Activated naive CD4-positive, alpha-beta T cell (primary cell): ENCODE data around the gene R3HDM2.

Source experiments
- DNase-seq, 4 experiments: peaks; one replicate each; lab custom pipeline; 2025; lab: John Stamatoyannopoulos, UW

Gene R3HDM2

GRCh38 chr12:57467212-57467874 lies 36.5 kb upstream of the R3HDM2 start:
- no peak for DNase-seq

GRCh38 chr12:57465747-57466505 lies 35.1 kb upstream of the R3HDM2 start:
- DNase-seq, result no peak

- no peak for DNase-seq
These were observed 34.3 kb upstream of the R3HDM2 start for GRCh38 chr12:57465030-57465746.

GRCh38 chr12:57464569-57464968 lies 33.7 kb upstream of the R3HDM2 start:
- DNase-seq, result no peak

- DNase-seq, result no peak
These were observed 32.0 kb upstream of the R3HDM2 start for GRCh38 chr12:57462912-57463253.

- DNase-seq, result peak; percentile 59 to 79 (median 75)
These were observed 31.5 kb upstream of the R3HDM2 start for GRCh38 chr12:57462251-57462911.

GRCh38 chr12:57461917-57462250 lies 31.0 kb upstream of the R3HDM2 start:
- no peak for DNase-seq

- DNase-seq, result peak in 1 of 4 experiments; percentile 15
These were observed 30.6 kb upstream of the R3HDM2 start for GRCh38 chr12:57461276-57461916.

GRCh38 chr12:57460841-57461275 lies 30.0 kb upstream of the R3HDM2 start:
- no peak for DNase-seq

GRCh38 chr12:57460468-57460784 lies 29.6 kb upstream of the R3HDM2 start:
- DNase-seq, result no peak

GRCh38 chr12:57459750-57460467 lies 29.1 kb upstream of the R3HDM2 start, which contains the start of gene GLI1:
Gene GLI1 (plus strand): TSS chr12:57459785. CDS start chr12:57463692, 3,907 bp downstream.
- no peak for DNase-seq

GRCh38 chr12:57459055-57459749 lies 28.4 kb upstream of the R3HDM2 start:
- DNase-seq, result peak; percentile 73 to 83 (median 80)

- no peak for DNase-seq
These were observed 27.8 kb upstream of the R3HDM2 start for GRCh38 chr12:57458665-57459054.

GRCh38 chr12:57456737-57457490 lies 26.1 kb upstream of the R3HDM2 start:
- no peak for DNase-seq

GRCh38 chr12:57456145-57456700 lies 25.4 kb upstream of the R3HDM2 start:
- peak in 1 of 4 experiments; percentile 15 for DNase-seq

GRCh38 chr12:57455374-57456144 lies 24.7 kb upstream of the R3HDM2 start:
- no peak for DNase-seq

- DNase-seq, result no peak
These were observed 23.9 kb upstream of the R3HDM2 start, which contains the start of gene INHBE for GRCh38 chr12:57454566-57455373. Gene INHBE (plus strand): TSS chr12:57455307. CDS start chr12:57455537, 230 bp downstream.

- no peak for DNase-seq
These were observed 23.3 kb upstream of the R3HDM2 start for GRCh38 chr12:57454213-57454565.
